GM21447 (cell line): ENCODE results near the gene CCZ1B.
"Not testable (repeated sequence)": the region's sequence is repeated elsewhere in the genome, so short reads cannot be mapped to it uniquely, and the experiment has no call there.

Experiments
- ATAC-seq: cut with Tn5 transposase; IDR thresholded peaks from one replicate; pipeline ENCODE4 v1.9.1; 2021; ENCODE audit not compliant: unreplicated experiment

CCZ1B gene

DNA sequence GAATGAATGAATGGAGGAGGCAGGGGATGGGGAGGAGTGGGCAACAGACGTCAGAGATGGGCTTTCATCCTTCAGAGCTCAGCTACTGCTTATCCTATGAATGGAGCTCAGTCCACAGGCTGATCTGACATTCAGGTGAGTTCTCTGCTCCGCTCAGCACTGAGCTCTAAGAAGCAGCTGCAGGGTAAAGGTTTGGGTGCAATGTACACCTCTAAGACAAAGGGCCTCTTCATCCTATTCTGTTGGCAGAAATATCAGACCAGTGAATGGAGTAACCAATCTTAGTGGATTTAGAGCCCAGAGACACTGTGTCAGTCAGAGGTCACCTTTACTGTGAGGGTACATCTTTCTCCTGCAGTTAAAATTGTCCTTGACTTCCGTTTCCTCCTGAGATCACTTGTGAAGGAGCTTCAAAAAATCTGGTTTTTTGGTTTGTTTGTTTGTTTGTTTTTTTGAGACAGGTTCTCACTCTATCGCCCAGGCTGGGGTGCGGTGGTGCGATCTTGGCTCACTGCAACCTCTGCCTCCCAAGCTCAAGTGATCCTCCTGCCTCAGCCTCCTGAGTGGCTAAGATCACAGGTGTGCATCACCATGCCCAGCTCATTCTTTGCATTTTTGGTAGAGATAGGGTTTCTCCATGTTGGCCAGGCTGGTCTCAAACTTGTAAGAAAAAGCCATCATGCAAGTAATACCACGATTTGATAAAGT is 5.1 kb upstream of the CCZ1B start:
- no peak for ATAC-seq

- ATAC-seq: not testable (repeated sequence)
These were observed 4.0 kb upstream of the CCZ1B start for GRCh38 chr7:6830026-6830425.

- ATAC-seq: not testable (repeated sequence)
These were observed 3.5 kb upstream of the CCZ1B start for GRCh38 chr7:6829616-6830015.

- ATAC-seq: not testable (repeated sequence)
These were observed 1.1 kb upstream of the CCZ1B start for GRCh38 chr7:6827180-6827579.

- ATAC-seq: peak; percentile 44
These were observed 594 bp downstream of the CCZ1B start for GRCh38 chr7:6825236-6826125.

DNA sequence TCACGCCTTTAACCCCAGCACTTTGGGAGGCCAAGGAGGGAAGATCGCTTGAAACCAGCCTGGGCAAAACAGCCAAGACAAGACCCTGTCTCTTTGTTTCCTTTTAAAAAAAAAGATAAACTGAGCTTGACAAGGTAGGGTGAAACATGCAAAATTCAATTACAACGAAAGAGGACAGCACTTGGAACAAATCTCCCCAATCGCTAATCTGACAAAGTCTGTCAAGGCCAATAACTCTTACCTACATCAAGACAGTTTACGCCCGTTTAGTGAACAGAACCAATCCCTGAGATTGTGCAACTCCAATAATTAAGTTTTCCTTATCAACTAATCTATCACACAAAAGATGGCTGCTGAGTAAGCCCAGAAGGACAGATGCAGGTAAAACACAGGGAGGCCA is 4.5 kb downstream of the CCZ1B start:
- ATAC-seq: not testable (repeated sequence)

DNA sequence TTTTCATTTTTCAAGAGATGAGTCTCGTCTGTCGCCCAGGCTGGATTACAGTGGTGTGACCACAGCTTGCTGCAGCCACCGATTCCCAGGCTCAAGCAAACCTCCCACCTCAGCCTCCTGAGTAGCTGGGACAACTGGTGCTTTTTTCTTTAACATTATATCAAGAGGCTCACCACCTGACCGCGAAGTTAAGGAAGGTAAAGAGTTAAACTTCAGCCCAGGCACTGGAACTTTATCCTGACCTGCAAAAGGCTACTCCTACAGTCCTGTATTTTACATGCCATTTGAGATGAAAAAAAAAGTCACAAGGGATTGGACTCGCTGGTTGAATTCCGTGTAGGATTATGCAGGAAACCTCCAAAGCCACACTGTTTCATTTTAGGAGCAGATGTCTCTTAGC is 10.6 kb downstream of the CCZ1B start:
- not testable (repeated sequence) for ATAC-seq

- ATAC-seq: not testable (repeated sequence)
These were observed 13.1 kb downstream of the CCZ1B start for GRCh38 chr7:6813011-6813410.

DNA sequence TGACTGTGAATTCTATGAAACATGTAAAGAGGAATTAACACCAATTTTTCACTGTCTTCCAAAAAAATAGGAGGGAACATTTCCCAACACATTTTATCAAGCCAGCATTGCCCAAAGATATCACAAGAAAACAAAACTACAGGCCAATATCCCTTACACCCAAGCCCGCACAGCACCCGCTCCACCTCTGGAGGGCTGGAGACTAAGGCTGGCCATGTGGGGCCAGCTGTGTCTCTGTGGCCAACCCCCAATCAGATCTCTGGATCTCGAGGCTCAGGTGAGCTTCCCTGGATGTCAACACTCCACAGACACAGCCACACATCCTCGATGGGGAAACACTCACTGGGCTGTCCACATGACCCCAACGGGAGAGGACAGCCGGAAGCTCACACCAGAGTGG is 18.1 kb downstream of the CCZ1B start:
- not testable (repeated sequence) for ATAC-seq

DNA sequence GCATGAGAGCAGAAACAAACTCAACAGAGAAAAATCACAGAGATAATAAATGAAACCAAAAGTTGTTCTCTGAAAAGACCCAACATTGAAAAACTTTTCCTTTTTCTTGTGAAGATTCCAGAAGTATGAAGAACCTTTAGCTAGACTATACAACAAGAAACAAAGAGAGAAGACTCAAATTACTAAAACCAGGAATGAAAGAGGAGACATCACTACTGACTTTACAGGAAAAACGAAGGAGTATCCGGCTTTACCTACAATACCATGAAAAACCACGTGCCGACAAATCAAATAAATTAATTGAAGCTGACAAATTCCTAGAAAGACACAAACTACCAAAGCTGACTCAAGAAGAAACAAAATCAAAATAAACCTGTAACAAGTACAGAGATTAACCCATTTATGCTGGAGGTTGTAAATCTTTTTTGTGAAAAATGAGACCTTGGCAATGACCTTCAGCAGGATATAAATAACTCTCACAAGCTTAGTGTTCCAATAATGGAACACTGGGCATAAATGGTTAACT is 18.6 kb downstream of the CCZ1B start:
- not testable (repeated sequence) for ATAC-seq

- not testable (repeated sequence) for ATAC-seq
These were observed 25.7 kb downstream of the CCZ1B start for GRCh38 chr7:6800331-6800730.

DNA sequence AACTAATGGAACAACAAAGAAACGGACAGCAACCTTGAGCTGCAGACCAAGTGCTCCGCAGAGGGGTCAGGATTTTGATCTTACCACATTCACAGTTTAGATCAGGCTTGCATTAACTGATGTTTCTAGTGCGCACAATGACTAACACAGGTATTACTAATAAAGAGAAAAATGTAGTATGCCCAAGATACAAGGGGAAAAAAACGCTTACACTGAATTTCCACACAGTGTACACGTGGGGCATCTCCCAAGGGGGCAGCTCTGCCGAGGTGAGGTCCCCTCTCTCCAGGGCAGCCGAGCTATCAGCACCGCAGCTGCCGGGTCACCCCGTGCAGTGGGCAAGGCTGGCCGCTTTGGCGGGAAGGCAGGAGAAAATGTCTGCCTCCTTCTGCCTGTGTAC is 26.2 kb downstream of the CCZ1B start:
- not testable (repeated sequence) for ATAC-seq

GRCh38 chr7:6798047-6798446 is 28.0 kb downstream of the CCZ1B start:
- ATAC-seq: not testable (repeated sequence)

DNA sequence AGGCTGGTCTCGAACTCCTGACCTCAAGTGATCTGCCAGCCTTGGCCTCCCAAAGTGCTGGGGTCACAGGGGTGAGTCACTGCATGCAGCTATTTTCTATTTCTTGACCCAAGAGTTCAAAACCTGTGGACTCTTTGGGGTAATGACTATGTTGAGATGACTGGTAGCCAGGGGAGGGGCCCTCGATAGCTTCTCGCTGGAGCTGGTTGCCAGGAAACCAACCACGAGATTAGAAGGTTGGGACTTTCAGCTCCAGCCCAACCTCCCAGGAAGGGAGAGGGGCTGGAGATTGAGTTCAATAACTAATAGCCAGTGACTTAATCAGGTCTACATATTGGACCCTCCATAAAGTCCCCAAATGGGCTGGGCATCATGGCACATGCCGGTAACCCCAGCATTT is 28.9 kb downstream of the CCZ1B start:
- ATAC-seq: not testable (repeated sequence)

DNA sequence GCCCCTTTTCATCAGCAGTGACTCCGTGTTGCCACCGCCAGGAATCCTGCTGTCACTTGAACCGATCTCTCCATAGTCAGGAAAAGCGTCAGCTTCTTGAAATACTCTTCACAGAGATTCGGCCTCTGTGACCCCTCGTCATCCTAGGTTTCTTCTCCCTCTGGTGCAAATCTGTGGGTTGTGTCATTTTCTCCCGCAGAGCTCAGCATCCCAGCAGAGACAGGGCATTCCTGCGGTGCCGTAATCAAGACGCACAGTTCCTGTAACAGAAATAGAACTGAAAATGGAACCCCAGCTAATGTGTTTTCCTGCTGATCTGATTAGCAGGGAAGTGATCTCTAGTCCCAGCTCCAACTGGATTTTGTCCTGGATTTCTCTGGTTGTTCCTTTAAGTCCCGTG is 31.8 kb downstream of the CCZ1B start:
- ATAC-seq: not testable (repeated sequence)

GRCh38 chr7:6792113-6792872 is 33.8 kb downstream of the CCZ1B start:
- not testable (repeated sequence) for ATAC-seq

- ATAC-seq: not testable (repeated sequence)
These were observed 36.7 kb downstream of the CCZ1B start for GRCh38 chr7:6789353-6789752.

- not testable (repeated sequence) for ATAC-seq
These were observed 44.5 kb downstream of the CCZ1B start for GRCh38 chr7:6781581-6781980.

DNA sequence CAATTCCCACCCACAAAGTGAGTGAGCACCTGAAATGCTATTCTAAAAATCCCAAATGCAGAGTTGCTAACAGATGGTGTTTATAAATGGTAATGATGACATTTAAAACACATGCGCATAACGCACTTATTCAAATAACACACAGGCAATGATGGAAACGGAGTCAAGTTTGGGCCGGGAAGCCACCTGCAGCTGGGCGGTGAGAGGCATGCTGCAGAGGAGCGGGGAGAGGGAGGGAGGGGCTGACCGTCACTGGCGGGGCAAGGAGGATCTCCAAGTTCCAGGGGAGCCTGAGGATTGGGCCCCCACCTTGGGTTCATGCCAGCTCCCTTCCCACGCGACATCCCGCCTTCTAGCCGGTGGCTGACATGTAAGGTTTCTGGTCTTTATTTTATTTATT is 64.9 kb downstream of the CCZ1B start:
- not testable (repeated sequence) for ATAC-seq

GRCh38 chr7:6753964-6754363 is 72.1 kb downstream of the CCZ1B start, which contains the start of gene RSPH10B2:
RSPH10B2 (plus strand) TSS chr7:6754103; CDS start chr7:6757678, 3,575 bp downstream.
- ATAC-seq: not testable (repeated sequence)

GRCh38 chr7:6750173-6750572 is 75.9 kb downstream of the CCZ1B start:
- ATAC-seq: not testable (repeated sequence)
